ENCODE measurements around the gene TMEM132E.

DNA sequence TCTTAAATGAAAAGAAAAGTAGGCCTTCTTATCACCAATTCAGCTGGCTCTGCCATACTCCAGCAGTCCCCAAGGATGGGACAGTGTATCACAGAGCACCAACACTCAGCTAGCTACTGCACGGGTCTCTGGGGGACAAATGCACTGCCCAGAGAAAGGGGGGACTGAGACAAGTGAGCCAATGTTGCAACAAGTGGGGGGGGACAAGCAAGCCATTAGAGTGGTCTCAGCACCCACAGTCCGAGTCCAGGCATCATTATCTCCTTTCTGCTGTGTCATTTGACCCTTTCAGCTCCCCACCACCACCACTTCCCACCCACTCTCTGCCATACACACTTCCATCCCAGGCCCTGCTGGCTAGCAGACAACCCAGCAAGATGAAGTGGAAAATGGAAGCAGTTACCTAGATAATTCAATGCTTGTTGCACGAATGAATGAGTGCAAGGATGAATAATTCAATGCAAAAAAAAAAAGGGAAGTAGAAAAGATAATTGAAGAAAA is 7.0 kb downstream of the TMEM132E start:
- TF ChIP-seq POLR2AphosphoS5 (IDR thresholded peaks at IDR 0.05; ENCODE audit: low read depth, low read length) (no peak), POLR2A (IDR thresholded peaks at IDR 0.05; ENCODE audit: control extremely low read depth in 1 of 2, low read depth in 2 of 2, low read length in 2 of 2) (no peak)
- TF ChIP-seq, protein P1, sequence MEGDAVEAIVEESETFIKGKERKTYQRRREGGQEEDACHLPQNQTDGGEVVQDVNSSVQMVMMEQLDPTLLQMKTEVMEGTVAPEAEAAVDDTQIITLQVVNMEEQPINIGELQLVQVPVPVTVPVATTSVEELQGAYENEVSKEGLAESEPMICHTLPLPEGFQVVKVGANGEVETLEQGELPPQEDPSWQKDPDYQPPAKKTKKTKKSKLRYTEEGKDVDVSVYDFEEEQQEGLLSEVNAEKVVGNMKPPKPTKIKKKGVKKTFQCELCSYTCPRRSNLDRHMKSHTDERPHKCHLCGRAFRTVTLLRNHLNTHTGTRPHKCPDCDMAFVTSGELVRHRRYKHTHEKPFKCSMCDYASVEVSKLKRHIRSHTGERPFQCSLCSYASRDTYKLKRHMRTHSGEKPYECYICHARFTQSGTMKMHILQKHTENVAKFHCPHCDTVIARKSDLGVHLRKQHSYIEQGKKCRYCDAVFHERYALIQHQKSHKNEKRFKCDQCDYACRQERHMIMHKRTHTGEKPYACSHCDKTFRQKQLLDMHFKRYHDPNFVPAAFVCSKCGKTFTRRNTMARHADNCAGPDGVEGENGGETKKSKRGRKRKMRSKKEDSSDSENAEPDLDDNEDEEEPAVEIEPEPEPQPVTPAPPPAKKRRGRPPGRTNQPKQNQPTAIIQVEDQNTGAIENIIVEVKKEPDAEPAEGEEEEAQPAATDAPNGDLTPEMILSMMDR (IDR thresholded peaks at IDR 0.05; ENCODE audit: control extremely low read depth in 1 of 3, insufficient read depth in 1 of 3, low read depth in 1 of 3, low read length in 3 of 3): no peak
- TF ChIP-seq, protein P2, sequence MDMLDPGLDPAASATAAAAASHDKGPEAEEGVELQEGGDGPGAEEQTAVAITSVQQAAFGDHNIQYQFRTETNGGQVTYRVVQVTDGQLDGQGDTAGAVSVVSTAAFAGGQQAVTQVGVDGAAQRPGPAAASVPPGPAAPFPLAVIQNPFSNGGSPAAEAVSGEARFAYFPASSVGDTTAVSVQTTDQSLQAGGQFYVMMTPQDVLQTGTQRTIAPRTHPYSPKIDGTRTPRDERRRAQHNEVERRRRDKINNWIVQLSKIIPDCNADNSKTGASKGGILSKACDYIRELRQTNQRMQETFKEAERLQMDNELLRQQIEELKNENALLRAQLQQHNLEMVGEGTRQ (IDR thresholded peaks at IDR 0.05; ENCODE audit: low read length): no peak

Measured in H1 (cell line).